Thyroid gland (tissue), 4 donors: ENCODE results near the gene NCDN. TPM values are rescaled to one million over a fixed set of nuclear protein-coding genes. Genes with fewer than 3 reads are reported as not detected.
A peak's percentile ranks its signal among the peaks of the same experiment; 100 is the strongest.

Experiments
- DNase-seq, 2 donors: peaks; one replicate each; pipeline ENCODE4 v3.0.0-alpha.2; 2019
- H3K27ac ChIP-seq, 3 donors: fragments of 200-600 bp; sonication (generic); 1 replicate in 2 of 3; 2 replicates in 1 of 3; pipeline ENCODE4 v1.5.1; 2016 to 2019; ENCODE audit warnings: mild to moderate bottlenecking in 1 of 3, moderate library complexity in 1 of 3
- H3K27me3 ChIP-seq: fragments of 200-600 bp; sonication (generic); one replicate; pipeline ENCODE4 v1.5.1; 2019
- H3K36me3 ChIP-seq, 2 donors: fragments of 200-600 bp; sonication (generic); one replicate each; pipeline ENCODE4 v1.5.1; 2016 to 2019
- H3K4me1 ChIP-seq, 2 donors: fragments of 200-600 bp; sonication (generic); one replicate each; pipeline ENCODE4 v1.5.1; 2017 to 2019
- H3K4me3 ChIP-seq, 3 donors: fragments of 200-600 bp; sonication (generic); replicated peaks in 1 of 3; 1 replicate in 2 of 3; 2 replicates in 1 of 3; pipeline ENCODE4 v1.5.1; 2016; ENCODE audit warnings: mild to moderate bottlenecking in 1 of 3
- H3K9me3 ChIP-seq: fragments of 200-600 bp; sonication (generic); one replicate; pipeline ENCODE4 v1.5.1; 2017
- CTCF ChIP-seq, 6 experiments: fragments of 200-600 bp in 3 of 6; fragments of 450-650 bp in 3 of 6; sonication (generic) in 3 of 6; IDR thresholded peaks; one replicate each; pipeline ENCODE4 v1.5.1; 2016 to 2019; ENCODE audit warnings: antibody characterized with exemption in 6 of 6, mild to moderate bottlenecking in 2 of 6, inconsistent platforms in 1 of 6, moderate library complexity in 1 of 6
- POLR2A ChIP-seq, 2 donors: fragments of 450-650 bp; IDR thresholded peaks; one replicate each; pipeline ENCODE4 v1.6.1; 2017; ENCODE audit warnings: antibody characterized with exemption in 2 of 2, mild to moderate bottlenecking in 2 of 2, moderate library complexity in 1 of 2
- WGBS, 2 donors: methylation state at CpG; one replicate each; pipeline ENCODE4 v1.1.5; 2017; 5-methylcytosine and 5-hydroxymethylcytosine counted together
- intact Hi-C: fragments of 100-400 bp; cut with DNase I; formaldehyde crosslinking; loops from one replicate; pipeline ENCODE4 v1.15.1; 2023
- total RNA-seq, 4 donors: library from RNA; depleted of rRNA; stranded (reverse); fragments of >200 nt; gene quantifications; one replicate each; pipeline ENCODE4 v1.2.3, GENCODE V29; 2016

Gene NCDN
- total RNA-seq, 4 donors from 2014 or later = 16.1 to 32.0 (median 26.9) TPM

GRCh38 chr1:35569936-35570335, 12.3 kb downstream of the NCDN start:
- DNase-seq = no peak
- Histone ChIP-seq H3K9me3 (no peaks in the 10 kb centered on the region), H3K4me3 (no peak overlapping the region), H3K27me3 (peaks cover 6% of the 10 kb centered on the region), H3K36me3 (no peaks in the 10 kb centered on the region), H3K4me1 (peaks cover 4 to 20% of the 10 kb centered on the region in 2 donors), H3K27ac (no peak overlapping the region)
- WGBS, 2 donors = 72 to 85% methylated on average over 1 of the region's 1 CpG
- intact Hi-C loops = loop anchor here (5.0 to 10.0 kb wide), 2 partner anchors 65 to 157 kb away; no protein-coding TSS in a partner anchor
- TF ChIP-seq POLR2A (IDR thresholded peaks at IDR 0.05) (no peak), CTCF (IDR thresholded peaks at IDR 0.05) (no peak)

GRCh38 chr1:35570589-35571137, 13.1 kb downstream of the NCDN start:
- DNase-seq = no peak
- H3K4me1 ChIP-seq = peaks cover 4 to 20% of the 10 kb centered on the region in 2 donors
- H3K9me3 ChIP-seq = no peaks in the 10 kb centered on the region
- peaks cover 6% of the 10 kb centered on the region for H3K27me3 ChIP-seq
- TF ChIP-seq CTCF (IDR thresholded peaks at IDR 0.05) (no peak), POLR2A (IDR thresholded peaks at IDR 0.05) (no peak)
- no peaks in the 10 kb centered on the region for H3K36me3 ChIP-seq
- H3K27ac ChIP-seq = no peak overlapping the region
- intact Hi-C loops = no loop called here
- 86 to 95% methylated on average over 10 of the region's 10 CpGs for WGBS, 2 donors
- H3K4me3 ChIP-seq = no peak overlapping the region

- intact Hi-C loops = no loop called here
- no peak overlapping the region for H3K4me3 ChIP-seq
- peaks cover 4 to 20% of the 10 kb centered on the region in 2 donors for H3K4me1 ChIP-seq
- 88 to 94% methylated on average over 8 of the region's 8 CpGs for WGBS, 2 donors
- peaks cover 7% of the 10 kb centered on the region for H3K27me3 ChIP-seq
- H3K9me3 ChIP-seq = no peaks in the 10 kb centered on the region
- H3K36me3 ChIP-seq = no peaks in the 10 kb centered on the region
- no peak for TF ChIP-seq POLR2A (IDR thresholded peaks at IDR 0.05)
- TF ChIP-seq CTCF (IDR thresholded peaks at IDR 0.05) = no peak
- H3K27ac ChIP-seq = no peak overlapping the region
- no peak for DNase-seq
Measured at GRCh38 chr1:35571263-35571662, 13.7 kb downstream of the NCDN start.

- peaks cover 16% of the 10 kb centered on the region for H3K27me3 ChIP-seq
- H3K4me1 ChIP-seq = peaks cover 8 to 25% of the 10 kb centered on the region in 2 donors
- no peaks in the 10 kb centered on the region for H3K9me3 ChIP-seq
- no peak overlapping the region for H3K27ac ChIP-seq
- TF ChIP-seq CTCF (IDR thresholded peaks at IDR 0.05) (no peak), POLR2A (IDR thresholded peaks at IDR 0.05) (no peak)
- intact Hi-C loops = no loop called here
- no peak for DNase-seq
- no peak overlapping the region for H3K4me3 ChIP-seq
- H3K36me3 ChIP-seq = no peaks in the 10 kb centered on the region
- WGBS, 2 donors = 88 to 90% methylated on average over 2 of the region's 2 CpGs
Measured at GRCh38 chr1:35572296-35572695, 14.7 kb downstream of the NCDN start.

GRCh38 chr1:35573198-35574124, 15.9 kb downstream of the NCDN start, which contains the start of gene TFAP2E:
TSS of gene TFAP2E (plus strand) at chr1:35573314. CDS start at chr1:35573578, 264 bp downstream.
- Histone ChIP-seq H3K4me1 (peaks cover 13 to 29% of the 10 kb centered on the region in 2 donors), H3K27me3 (peaks cover 16% of the 10 kb centered on the region), H3K4me3 (peak within 1 kb of the TSS in 1 of 3 donors; percentile 25), H3K9me3 (no peaks in the 10 kb centered on the region), H3K36me3 (no peaks in the 10 kb centered on the region), H3K27ac (no peak within 1 kb of the TSS)
- peak; percentile 51 to 58 for DNase-seq
- intact Hi-C loops = no loop called here
- TF ChIP-seq POLR2A (IDR thresholded peaks at IDR 0.05) = no peak
- TF ChIP-seq CTCF (IDR thresholded peaks at IDR 0.05) = no peak
- WGBS, 2 donors = 2 to 6% methylated on average over 12 to 30 of the region's 95 CpGs
